Tibial artery (tissue), 4 donors: ENCODE measurements around the gene JAKMIP1.
A peak's percentile ranks its signal among the peaks of the same experiment; 100 is the strongest.

Experiments
- DNase-seq, 2 donors: peaks; one replicate each; pipeline ENCODE4 v3.0.0-alpha.2; 2019
- H3K27ac ChIP-seq, 2 donors: fragments of 200-600 bp; sonication (generic) in 1 of 2; 1 replicate in 1 of 2; 2 replicates in 1 of 2; pipeline ENCODE4 v1.5.1; 2018 to 2019; ENCODE audit warnings: mild to moderate bottlenecking in 1 of 2
- H3K27me3 ChIP-seq, 2 donors: fragments of 200-600 bp; sonication (generic) in 1 of 2; one replicate each; pipeline versions ENCODE4 v1.5.1 to v1.6.0; 2016 to 2019
- H3K36me3 ChIP-seq, 3 donors: fragments of 200-600 bp; sonication (generic) in 2 of 3; one replicate each; pipeline ENCODE4 v1.5.1; 2016 to 2019; ENCODE audit warnings: mild to moderate bottlenecking in 2 of 3
- H3K4me1 ChIP-seq, 4 donors: fragments of 200-600 bp; sonication (generic) in 2 of 4; 1 replicate in 3 of 4; 2 replicates in 1 of 4; pipeline ENCODE4 v1.5.1; 2016 to 2019
- H3K4me3 ChIP-seq, 2 donors: fragments of 200-600 bp; sonication (generic) in 1 of 2; 1 replicate in 1 of 2; 2 replicates in 1 of 2; pipeline ENCODE4 v1.5.1; 2018 to 2019; ENCODE audit warnings: mild to moderate bottlenecking in 2 of 2
- H3K9me3 ChIP-seq, 3 donors: fragments of 200-600 bp; sonication (generic) in 1 of 3; one replicate each; pipeline ENCODE4 v1.5.1; 2016 to 2019
- intact Hi-C: fragments of 100-400 bp; cut with DNase I; formaldehyde crosslinking; loops from one replicate; pipeline ENCODE4 v1.15.0; 2023; ENCODE audit warnings: low total_unique reads
- TF ChIP-seq, protein P1 (sequence below), 2 experiments: fragments of 200-600 bp in 1 of 2; fragments of 450-650 bp in 1 of 2; IDR thresholded peaks; one replicate each; pipeline ENCODE4 v1.5.1; 2017 to 2019; ENCODE audit warnings: antibody characterized with exemption in 2 of 2, mild to moderate bottlenecking in 1 of 2, moderate library complexity in 1 of 2

Gene JAKMIP1

DNA sequence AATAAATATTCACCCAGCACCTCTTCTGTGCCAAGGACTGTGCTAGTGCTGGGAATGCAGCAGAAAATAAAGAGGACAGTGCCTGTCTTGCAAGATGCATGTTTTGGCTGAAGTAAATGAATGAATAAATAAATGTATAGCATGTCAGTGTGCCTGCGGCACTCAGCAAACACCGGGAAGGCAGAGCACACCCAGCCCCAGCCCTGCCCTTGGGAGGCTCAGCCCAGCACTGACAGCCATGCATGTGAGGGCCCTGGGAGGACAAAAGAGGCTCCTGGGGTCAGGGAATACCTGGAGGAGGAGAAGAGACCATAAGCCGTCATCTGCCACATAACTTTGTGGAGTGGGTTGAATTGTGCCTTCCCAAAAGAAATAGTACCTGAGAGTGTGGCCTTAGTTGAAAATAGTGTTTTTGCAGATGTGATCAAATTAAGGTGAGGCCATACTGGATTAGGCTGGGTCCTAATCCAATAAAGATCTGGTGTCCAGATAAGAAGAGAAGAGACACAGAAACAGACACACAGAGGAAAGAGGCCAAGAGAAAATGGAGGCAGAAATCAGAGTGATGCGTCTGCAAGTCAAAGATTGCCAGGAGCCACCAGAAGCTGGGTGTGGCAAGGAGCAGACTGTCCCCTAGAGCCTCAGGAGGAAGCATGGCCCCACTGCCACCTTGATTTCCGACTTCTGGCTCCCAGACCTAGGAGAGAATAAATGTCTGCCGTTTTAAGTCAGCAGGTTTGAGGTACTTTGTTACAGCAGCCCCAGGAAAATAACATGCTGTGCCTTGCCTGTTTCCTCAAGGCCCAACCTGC, 198.5 kb downstream of the JAKMIP1 start:
- Histone ChIP-seq H3K27ac (no peak overlapping the region), H3K9me3 (no peaks in the 10 kb centered on the region), H3K4me1 (no peaks in the 10 kb centered on the region), H3K27me3 (peaks cover 0 to 15% of the 10 kb centered on the region in 2 donors), H3K4me3 (no peak overlapping the region), H3K36me3 (no peaks in the 10 kb centered on the region)
- intact Hi-C loops, result no loop called here
- no peak for DNase-seq
- TF ChIP-seq, protein P1, sequence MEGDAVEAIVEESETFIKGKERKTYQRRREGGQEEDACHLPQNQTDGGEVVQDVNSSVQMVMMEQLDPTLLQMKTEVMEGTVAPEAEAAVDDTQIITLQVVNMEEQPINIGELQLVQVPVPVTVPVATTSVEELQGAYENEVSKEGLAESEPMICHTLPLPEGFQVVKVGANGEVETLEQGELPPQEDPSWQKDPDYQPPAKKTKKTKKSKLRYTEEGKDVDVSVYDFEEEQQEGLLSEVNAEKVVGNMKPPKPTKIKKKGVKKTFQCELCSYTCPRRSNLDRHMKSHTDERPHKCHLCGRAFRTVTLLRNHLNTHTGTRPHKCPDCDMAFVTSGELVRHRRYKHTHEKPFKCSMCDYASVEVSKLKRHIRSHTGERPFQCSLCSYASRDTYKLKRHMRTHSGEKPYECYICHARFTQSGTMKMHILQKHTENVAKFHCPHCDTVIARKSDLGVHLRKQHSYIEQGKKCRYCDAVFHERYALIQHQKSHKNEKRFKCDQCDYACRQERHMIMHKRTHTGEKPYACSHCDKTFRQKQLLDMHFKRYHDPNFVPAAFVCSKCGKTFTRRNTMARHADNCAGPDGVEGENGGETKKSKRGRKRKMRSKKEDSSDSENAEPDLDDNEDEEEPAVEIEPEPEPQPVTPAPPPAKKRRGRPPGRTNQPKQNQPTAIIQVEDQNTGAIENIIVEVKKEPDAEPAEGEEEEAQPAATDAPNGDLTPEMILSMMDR (IDR thresholded peaks at IDR 0.05), result no peak

DNA sequence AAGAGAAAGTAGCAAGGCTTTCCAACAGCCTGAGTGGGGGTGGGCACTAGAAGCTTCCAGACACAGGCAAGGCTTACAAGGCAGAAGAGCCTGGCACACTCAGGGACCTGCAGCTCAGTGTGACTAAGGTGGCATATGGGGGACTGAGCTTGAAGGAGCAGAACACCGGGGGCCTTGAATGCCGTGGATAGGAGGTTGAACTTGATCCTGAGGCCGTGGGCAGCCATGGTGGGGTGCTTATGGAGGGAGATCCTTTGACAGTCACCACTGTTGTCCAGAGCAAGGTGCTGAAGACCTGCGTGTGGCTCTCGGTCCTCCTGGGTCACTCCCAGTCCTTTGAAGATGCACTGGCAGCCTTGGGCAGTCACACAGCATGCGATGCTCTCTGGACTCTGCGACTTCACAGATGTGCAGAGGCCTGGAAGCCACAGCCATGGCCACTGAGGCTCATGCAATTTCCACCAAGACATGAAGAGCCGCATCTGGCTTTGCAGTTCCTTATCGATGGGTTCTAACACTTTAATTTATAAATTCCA, 200.5 kb downstream of the JAKMIP1 start:
- H3K9me3 ChIP-seq, result no peaks in the 10 kb centered on the region
- H3K27ac ChIP-seq, result no peak overlapping the region
- TF ChIP-seq, protein P1 (IDR thresholded peaks at IDR 0.05), result no peak
- no peaks in the 10 kb centered on the region for H3K36me3 ChIP-seq
- peak; percentile 13 to 29 for DNase-seq
- intact Hi-C loops, result no loop called here
- no peak overlapping the region for H3K4me3 ChIP-seq
- H3K27me3 ChIP-seq, result peaks cover 0 to 23% of the 10 kb centered on the region in 2 donors
- no peaks in the 10 kb centered on the region for H3K4me1 ChIP-seq

DNA sequence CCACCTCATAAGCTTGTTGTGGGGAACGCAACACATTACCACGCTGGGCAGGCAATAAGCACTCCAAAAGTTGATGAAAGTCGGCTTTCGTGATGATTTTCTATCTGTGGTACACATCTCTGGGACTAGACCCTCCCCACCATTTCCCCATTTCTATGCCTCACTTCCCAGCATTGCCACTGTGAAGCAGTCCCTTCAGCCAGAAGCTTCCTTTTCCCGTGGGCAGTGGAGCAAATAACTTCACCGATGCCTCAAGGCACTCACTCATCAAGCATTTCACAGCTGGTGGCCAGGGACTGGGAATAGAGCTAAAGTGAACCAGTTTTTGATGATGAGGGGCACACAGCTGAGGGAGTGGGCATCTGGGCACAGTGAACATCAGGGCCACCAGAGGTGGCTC, 201.0 kb downstream of the JAKMIP1 start:
- H3K9me3 ChIP-seq, result no peaks in the 10 kb centered on the region
- peaks cover 0 to 28% of the 10 kb centered on the region in 2 donors for H3K27me3 ChIP-seq
- no peak overlapping the region for H3K4me3 ChIP-seq
- H3K36me3 ChIP-seq, result no peaks in the 10 kb centered on the region
- H3K27ac ChIP-seq, result no peak overlapping the region
- peak in 1 of 2 donors; percentile 24 for DNase-seq
- TF ChIP-seq, protein P1 (IDR thresholded peaks at IDR 0.05), result no peak
- intact Hi-C loops, result no loop called here
- H3K4me1 ChIP-seq, result no peaks in the 10 kb centered on the region

DNA sequence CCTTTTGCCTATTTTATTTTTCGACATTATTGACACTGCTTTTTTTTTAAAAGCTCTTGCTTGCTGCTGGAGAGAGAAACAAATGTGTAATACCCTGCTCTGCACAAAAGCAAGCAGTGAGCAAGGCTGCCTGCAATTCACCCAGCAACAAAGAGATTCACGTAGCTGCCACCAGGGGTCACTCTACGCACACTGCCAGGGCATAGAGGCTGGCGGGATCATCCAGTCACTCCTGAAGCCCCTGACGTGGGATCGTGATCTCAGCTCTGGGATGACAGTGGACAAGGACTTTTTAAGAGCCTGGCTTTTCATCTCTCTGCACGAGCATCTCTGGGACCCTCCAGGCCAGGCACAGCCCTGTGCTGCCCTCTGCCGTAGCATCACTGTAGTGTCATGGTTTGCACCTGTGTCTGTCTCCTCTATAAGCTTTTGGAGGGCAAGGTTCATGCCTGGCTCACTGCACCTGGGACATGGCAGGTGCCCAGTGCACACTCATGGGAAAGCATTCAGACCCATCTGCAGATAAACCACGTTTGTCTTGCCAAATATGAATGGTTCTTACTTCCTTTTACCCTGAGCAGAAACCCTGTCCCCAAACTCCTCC, 201.9 kb downstream of the JAKMIP1 start:
- H3K4me3 ChIP-seq, result no peak overlapping the region
- H3K36me3 ChIP-seq, result no peaks in the 10 kb centered on the region
- peaks cover 0 to 37% of the 10 kb centered on the region in 2 donors for H3K27me3 ChIP-seq
- no peak overlapping the region for H3K27ac ChIP-seq
- peak; percentile 48 to 63 for DNase-seq
- intact Hi-C loops, result no loop called here
- H3K4me1 ChIP-seq, result no peaks in the 10 kb centered on the region
- TF ChIP-seq, protein P1 (IDR thresholded peaks at IDR 0.05), result peak; percentile 56 to 73
- H3K9me3 ChIP-seq, result no peaks in the 10 kb centered on the region

DNA sequence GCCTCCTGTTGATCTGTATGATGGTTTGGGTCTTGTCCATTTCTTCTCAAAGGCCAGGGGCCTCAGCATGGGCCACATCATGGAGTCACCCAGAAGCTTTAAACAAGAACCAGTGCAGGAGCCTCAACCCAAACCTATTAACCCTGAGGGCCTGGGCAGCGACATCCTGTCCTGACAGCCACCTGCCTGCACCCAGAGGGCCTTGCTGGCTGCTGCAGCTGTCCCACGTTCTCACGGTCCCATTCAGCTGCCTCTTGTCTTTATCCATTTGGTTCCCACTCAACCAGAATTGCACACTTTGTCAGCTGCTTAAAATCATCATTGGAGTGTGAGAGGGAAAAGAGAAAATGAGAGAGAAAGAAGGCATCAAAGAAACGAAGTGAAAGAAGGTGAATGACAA, 203.7 kb downstream of the JAKMIP1 start:
- DNase-seq, result peak in 1 of 2 donors; percentile 8
- TF ChIP-seq, protein P1 (IDR thresholded peaks at IDR 0.05), result no peak
- Histone ChIP-seq H3K9me3 (no peaks in the 10 kb centered on the region), H3K27ac (no peak overlapping the region), H3K36me3 (no peaks in the 10 kb centered on the region), H3K27me3 (peaks cover 0 to 54% of the 10 kb centered on the region in 2 donors), H3K4me1 (no peaks in the 10 kb centered on the region), H3K4me3 (no peak overlapping the region)
- intact Hi-C loops, result no loop called here
